ENCODE measurements around the gene AGRN.
A peak's percentile ranks its signal among the peaks of the same experiment; 100 is the strongest.
"Not testable (repeated sequence)": the region's sequence is repeated elsewhere in the genome, so short reads cannot be mapped to it uniquely, and the experiment has no call there.

AGRN gene

DNA sequence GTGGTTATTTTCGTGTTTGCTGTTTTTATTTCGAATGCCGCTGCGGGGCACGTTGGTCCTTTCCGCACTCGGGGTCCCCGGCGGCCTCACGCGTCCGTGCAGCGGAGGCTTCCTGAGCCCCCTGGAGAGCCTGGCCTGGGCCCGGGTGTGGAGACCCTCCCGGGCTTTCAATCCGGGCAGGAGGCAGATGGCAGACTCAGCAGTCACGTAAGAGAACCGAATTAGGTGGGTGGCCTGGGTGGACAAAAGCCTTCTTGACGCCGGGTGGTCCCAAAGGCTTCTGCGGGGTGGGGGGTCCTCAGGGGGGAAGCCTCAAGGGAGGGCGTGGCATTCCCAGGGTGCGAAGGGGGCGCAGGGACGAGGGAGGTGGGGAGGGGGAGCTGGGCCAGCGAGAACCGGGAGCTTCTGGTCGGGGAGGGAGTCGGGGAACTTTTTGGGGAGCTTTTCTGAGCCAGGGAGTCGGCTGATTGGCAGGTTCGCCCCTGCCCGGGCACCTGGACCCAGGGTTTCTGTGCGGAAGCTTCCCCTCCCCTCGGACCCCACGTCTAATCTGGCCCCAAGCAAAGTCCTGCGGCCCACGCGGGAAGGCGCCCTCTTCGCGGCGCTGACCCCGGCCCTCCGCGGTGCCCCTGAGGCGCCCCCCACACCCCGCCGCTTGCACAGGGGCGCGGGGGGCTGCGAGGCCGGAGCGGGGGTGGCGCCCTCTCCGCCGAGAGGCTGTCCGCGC lies 18.7 kb upstream of the AGRN start:
- no peak for DNase-seq

DNA sequence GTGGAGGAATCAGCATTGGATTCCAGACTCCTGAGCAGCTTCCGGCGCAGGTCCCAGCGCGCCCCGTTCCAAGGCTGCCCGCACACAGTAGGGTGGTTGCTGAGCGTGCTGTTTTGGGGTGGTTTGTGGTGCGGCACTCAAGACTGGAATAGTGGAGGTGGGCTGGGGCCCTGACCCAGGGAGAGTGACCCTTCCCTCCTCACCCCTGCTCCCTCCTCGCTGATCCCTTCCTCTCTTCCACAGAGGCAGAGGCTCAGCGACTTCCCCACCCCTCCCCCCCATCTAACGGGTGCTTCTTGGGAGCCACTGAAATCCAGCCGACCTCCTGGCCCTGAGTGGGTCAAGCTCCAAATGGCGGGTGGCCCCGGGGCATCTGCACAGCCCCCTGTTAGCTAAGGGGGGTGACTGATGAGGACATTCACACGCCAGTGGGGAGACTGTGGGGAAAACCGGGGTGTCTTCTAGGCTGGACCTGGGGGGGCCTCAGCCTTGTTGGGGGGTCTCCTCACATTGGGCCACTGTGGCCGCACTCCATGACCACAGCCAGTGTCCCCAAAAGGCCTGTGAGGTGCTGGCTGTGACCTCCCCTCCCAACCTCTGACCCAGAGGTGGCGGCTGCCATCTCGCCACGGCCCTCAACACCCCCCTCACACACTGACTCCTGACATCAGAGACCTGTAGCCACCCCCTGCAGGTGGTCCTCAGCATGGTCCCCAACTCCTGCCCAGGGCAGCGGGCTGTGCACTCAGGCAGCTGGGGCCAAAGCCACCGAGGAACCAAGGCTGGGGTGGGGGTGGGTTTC lies 16.1 kb upstream of the AGRN start:
- no peak for DNase-seq

DNA sequence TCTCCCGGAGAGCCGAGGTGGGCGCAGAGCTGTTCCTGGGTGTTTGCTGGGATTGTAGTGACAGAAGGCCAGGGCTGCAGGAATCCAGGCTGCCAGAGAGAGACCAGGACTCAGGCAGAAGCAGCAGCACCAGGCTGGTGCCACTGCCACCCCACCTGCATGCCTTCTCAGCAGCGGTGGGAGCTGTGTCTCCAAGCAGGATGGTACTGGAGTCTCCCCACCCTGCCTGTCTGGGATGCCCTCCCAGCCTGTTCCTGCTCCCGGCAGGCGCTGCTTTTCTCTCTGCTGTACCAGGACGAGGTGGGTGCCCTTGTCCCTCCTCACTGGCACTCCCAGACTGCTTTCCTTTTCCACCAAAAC lies 15.5 kb upstream of the AGRN start:
- no peak for DNase-seq

DNA sequence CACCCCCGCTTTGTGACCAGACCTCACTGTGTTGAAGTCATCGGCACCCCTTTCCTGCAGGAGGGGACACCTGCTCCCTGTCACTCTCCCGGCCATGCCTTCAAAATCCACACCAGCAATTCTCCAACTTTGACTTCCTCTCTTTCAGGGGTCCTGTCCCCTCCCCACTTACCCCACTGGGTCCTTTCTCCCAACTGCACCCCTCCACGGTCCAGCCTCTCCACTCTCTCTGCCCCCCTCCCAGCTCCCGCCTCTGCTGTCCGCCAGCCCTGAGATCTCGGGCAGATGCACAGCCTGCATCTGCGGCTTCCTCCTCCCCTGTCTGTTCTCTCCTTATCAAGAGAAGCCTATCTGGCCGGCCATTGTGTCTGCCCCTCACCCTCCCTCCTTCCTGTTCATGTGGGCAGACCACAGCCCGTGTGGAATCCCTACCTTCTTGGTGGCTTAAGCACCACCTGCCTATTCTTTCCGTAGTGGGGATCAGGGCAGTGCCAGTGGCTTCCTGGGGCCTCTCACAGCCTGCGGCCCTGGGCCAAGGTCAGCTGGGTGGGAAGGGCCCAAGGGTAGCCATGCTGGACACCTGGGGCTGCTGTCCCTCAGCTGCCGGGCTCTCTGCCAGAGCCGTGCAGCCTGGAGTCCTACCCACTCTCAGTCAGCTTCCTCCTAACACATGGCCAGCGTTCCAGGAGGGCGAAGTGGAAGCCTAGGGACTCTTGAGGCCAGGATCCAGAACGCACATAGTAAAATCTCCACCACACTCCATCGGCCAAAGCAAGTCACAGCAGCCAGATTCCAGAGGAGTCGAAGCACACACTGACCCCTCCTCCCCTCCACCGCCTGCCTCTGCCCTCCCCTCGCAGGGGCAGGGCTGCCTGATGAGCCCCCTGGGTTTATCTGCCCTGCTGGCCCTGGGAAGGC lies 14.9 kb upstream of the AGRN start:
- DNase-seq, result no peak

DNA sequence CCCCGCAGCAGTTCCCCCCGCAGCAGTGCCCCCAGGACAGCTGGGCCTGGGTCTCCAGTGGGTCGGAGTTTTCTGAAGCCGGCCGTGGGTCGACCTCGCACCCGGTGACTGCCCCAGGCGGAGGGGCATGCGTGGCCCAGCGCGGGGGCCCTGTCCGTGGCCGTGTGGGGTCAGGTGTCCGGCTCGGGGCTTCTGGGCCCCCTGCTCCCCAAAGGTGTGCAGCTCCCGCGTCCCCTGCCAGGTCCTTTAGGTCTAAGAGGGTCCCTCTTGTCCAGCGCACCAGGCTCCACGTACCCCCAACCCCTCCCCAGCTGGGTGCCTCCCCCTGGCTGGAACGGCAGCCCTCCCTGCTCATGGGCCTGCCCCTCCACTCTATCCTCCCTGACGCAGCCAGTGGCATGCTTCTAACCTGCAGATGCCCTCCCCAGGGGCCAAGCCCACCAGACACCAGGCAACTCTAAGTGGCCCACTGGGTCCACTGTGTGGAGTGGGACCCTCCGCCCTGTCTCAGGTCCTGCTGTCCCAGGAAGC lies 14.1 kb upstream of the AGRN start:
- no peak for DNase-seq

DNA sequence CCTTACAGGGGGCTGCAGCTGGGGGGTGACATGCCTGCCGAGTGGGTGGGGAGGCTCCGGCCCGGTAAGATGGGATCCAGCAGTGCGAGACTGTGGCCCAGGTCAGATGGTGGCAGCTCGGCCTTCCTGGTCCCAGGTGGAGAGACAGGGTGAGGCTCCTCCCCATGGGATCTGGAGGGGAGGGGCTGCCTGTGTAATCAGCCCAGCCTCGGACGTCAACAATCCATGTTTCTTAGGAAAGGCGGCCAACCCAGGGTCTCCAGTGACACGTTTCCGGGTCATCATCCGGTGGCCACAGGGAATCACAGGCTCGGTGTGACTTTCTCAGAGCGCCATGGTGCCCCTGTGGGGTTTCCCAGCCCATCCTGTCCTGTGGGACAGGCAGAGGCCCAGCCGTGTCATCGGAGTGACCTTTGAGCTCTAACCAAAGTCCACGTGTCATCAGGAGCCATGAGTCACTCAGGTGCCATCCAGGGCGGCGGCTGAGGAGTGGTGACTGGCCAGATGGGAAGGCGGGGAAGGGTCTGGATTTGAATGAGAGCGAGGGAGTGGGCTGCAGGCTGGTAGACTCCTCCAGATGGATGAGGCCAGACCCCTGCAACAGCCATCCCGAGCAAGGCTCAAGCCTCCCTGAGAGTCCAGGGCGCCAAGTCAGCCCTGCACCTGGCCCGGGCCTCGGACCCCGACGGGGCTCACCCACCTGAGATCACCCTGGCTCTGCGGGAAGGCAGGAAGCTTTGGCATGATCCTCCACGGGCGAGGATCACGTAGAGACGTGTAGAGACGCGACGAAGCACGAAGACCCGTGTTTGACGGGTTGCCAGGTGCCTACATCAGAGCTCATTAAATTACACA lies 13.4 kb upstream of the AGRN start:
- DNase-seq, result no peak

DNA sequence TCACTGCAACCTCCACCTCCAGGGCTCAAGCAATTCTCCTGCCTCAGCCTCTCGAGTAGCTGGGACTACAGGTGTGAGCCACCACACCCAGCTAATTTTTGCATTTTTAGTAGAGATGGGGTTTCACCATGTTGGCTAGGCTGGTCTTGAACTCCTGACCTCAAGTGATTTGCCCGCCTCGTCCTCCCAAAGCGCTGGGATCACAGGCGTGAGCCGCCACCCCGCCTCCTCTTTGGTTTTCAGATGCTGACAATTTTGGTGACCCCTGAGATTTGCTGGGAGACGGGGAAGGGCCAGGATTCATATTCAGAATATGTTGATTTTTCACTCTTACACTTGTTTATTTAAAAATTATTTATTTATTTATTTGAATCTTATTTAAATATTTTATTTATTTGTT lies 9.8 kb upstream of the AGRN start:
- DNase-seq, result not testable (repeated sequence)

DNA sequence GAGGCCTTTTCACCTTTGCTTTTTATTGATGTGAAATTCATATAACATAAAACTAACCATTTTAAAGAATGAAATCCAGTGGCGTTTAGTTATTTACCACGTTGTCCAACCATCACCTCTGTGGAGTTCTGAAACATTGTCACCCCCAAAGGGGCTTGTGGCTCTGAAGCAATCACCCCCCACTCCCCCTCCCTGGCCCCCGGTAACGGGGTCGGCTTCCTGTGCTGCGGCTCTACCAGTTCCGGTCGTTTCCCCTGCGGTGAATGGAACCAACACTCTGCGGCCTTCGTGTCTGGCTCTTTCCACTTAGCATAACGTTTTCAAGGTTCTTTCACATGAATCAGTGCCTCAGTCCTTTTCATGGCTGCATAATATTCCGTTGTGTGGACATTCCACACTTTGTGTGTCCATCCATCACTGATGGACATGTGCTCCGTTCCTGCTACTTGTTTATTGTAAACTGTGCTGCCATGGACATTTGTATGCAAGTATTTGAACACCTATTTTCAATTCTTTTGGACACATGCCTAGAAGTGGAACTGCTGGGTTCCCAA lies 8.4 kb upstream of the AGRN start:
- DNase-seq, result no peak

DNA sequence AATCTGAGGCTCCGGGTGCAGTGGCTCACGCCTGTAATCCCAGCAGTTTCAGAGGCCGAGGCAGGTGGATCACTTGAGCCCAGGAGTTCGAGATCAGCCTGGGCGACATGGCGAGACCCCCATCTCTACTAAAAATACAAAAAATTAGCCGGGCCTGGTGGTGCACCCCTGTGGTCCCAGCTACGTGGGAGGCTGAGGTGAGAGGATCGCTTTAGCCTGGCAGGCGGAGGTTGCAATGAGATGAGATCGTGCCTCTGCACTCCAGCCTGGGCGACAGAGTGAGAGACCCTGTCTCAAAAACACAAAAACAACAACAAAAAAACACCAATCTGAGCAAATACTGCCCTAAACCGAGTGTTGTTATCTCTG lies 7.2 kb upstream of the AGRN start:
- DNase-seq, result not testable (repeated sequence)

DNA sequence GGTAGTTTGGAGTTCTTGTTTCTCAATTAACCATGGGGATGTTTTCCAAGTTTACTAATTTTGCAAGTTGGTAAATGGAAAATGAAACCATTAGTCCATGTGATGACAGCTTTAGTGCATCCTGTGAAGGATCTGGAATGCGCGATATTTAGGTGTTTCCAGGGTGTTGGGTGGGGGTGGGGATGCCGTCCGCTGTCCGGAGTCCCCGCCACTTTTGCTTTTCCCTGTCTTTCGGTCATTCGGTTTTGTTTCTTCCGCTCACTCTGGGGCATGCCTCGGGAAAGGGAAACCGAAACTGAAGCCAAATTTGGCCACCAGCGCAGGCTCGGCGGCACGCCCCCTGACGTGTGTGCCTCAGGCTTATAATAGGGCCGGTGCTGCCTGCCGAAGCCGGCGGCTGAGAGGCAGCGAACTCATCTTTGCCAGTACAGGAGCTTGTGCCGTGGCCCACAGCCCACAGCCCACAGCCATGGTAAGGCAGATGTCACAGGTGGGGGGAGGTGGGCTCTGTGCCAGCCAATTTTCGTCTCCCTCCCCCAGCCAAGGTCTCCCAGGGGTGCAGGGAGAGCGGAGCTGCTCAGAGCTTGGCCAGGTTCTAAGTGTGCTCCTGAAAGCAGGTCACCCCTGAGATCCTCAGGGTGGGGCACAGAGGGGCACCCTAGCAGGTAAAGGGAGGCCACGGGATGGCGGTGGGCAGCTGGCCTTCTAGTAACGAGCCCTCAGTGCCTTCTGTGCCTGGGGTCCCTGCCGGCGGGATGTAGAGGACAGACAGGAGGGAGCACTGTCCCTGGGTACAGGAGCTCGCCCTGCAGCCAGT lies 6.6 kb upstream of the AGRN start, which contains the start of gene ISG15:
Gene ISG15, plus strand, starts transcription at position 393 of the 817 bp plus-strand sequence. Its CDS starts 77 bp downstream, at position 470.
- peak; percentile 74 to 90 (median 85) for DNase-seq

DNA sequence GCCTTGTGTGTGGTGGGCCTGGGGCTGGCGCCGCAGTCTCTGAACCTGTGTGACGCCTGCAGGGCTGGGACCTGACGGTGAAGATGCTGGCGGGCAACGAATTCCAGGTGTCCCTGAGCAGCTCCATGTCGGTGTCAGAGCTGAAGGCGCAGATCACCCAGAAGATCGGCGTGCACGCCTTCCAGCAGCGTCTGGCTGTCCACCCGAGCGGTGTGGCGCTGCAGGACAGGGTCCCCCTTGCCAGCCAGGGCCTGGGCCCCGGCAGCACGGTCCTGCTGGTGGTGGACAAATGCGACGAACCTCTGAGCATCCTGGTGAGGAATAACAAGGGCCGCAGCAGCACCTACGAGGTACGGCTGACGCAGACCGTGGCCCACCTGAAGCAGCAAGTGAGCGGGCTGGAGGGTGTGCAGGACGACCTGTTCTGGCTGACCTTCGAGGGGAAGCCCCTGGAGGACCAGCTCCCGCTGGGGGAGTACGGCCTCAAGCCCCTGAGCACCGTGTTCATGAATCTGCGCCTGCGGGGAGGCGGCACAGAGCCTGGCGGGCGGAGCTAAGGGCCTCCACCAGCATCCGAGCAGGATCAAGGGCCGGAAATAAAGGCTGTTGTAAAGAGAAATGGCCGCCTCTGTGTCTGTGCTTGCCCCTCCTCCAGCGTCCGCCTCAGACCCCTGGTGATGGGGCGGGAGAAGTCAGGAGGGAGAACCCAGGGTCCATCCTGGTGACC lies 5.8 kb upstream of the AGRN start:
- peak in 3 of 5 donors; percentile 35 to 41 (median 41) for DNase-seq

DNA sequence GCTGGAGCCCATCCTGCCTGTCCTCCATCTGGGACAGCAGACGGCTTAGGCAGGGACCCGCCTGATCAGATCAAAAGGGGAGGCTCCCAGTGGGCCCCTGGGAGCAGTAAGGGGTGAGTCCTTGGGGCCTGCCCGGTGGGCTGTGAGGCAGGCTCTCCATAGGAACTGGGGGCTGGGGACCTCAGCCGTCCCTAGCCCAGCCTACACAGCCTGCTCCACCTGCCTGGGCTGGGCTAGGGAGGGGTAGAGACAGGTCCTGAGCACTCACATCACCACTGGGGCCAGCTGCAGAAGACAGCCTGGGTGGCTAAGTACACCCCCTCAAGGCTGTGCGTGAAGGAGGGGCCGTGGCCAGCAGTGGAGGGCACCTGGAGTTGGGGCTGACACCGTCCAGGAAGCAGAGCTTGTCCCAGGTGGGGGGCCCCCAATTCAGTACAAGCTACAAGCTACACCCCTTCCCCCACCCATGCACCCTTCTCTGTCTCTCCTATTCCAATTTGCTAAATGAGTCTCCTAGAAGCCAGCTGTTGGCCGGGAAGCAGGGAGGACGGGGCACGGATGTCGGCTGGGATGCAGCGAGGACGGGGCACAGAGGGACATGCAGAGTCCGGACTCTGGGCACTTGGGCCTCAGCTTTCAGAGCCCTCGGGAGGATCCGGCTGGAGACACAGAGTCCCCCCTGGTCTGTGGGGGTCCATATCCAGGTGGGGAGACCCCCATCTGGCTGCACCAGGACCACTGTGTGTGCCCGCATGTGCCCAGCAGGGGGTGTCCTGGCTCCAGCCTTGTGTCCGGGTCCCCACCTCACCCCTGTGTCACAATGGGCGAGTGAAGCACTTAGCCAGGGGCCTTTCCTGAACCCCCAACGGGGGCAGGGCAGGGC lies 4.9 kb upstream of the AGRN start:
- DNase-seq, result no peak

DNA sequence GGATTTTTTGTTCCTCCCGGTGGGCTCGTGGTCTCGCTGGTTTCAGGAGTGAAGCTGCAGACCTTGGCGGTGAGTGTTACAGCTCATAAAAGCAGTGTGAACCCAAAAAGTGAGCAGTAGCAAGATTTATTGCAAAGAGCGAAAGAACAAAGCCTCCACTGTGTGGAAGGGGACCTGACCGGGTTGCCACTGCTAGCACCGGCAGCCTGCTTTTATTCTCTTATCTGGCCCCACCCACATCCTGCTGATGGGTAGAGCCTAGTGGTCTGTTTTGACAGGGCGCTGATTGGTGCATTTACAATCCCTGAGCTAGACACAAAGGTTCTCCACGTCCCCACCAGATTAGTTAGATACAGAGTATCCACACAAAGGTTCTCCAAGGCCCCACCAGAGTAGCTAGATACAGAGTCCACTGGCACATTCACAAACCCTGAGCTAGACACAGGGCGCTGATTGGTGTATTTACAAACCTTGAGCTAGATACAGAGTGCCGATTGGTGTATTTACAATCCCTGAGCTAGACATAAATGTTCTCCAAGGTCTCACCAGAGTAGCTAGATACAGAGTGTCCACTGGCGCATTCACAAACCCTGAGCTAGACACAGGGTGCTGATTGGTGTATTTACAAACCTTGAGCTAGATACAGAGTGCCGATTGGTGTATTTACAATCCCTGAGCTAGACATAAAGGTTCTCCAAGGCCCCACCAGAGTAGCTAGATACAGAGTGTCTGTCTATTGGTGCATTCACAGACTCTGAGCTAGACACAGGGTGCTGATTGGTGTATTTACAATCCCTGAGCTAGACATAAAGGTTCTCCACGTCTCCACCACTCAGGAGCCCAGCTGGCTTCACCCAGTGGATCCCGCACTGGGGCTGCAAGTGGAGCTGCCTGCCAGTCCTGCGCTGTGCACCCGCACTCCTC lies 2.3 kb upstream of the AGRN start:
- not testable (repeated sequence) for DNase-seq

DNA sequence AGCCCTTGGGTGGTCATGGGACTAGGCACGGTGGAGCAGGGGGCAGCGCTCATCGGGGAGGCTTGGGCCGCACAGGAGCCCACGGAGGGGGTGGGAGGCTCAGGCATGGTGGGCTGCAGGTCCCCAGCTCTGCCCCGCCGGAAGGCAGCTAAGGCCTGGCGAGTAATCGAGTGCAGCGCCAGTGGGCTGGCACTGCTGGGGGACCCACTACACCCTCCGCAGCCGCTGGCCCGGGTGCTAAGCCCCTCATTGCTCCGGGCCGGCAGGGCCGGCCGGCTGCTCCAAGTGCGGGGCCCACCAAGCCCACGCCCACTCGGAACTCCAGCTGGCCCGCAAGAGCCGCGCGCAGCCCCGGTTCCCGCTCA lies 1.6 kb upstream of the AGRN start:
- DNase-seq, result peak in 1 of 5 donors; percentile 1

DNA sequence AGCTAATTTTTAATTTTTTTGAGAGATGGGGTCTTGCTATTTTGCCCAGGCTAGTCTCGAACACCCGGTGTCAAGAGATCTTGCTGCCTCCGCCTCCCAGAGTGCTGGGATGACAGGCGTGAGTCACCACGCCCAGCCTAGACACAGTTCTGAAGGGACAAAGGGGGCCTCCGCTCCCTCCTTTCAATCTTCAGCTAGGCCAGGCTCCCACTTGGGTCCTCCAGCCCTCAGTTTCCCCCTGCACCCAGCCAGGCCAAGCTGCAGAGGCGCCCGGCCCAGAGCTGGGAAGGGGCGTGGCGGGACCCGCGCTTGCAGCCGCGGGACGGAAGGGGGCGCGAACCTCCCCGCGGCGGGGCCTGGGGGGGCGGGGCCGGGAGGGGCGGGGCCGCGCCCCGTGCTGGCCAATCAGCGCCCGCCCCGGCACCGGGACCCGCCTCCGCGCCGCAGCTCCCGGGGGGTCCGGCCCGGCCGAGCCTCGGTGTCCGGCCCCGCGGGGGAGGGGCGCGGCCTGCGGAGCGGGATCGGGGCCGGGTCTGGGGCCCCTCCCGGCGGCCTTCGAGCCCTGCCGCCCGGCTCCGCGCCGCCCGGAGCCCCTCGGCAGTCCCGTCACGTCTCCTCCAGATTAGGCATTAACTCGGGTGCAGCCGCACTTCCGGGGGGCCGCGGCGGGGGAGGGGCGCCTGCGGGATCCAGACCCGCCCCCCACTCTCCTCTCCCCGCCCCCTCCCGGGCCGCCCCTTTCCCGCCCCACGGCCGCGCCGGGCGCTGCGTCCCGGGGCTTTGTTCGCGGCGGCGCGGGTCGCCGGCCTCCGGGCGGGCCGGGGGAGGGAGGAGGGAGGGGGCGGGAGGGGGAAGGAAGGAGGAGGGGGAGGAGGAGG lies 559 bp upstream of the AGRN start:
- DNase-seq, result peak; percentile 59 to 80 (median 71)

DNA sequence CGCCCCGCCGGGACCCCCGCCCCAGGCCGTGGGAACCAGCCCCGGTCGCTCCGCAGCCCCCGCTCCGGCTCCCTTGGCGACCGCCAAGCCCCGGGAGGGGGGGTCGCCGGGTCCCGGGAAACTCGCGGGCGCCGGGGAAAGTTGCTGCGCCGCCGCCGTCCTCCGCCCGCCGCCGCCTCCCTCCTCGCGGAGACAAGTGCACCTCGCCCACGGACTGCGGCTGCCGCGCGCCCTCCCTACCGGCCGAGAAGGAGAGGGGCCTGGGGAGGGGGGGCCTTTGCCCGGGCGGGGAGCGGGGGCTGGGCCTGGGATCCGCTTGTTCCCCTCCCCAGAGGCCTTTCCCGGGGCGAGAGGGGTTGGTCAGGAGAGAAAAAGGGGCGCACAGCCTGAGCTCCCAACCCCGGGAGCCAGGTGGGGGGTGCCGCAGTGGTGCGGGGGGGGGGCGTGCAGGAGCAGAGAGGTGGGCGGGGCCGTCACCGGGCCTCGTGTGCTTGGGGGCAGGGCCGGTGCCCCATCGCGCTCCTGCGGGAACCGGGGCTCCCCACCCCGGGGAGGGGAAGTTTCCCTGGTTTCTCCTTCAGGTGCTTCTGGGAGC lies 592 bp downstream of the AGRN start:
- DNase-seq, result peak in 1 of 5 donors; percentile 29
